CD4-positive, alpha-beta T cell (primary cell): Measurements from ENCODE around the gene PLCB3. TPM values are rescaled to one million over a fixed set of nuclear protein-coding genes. Genes with fewer than 3 reads are reported as not detected.

Experiments used
- ATAC-seq: fragments of 200-7000 bp; cut with Tn5 transposase; one replicate; pipeline ENCODE4 v1.10.0; 2022; ENCODE audit warnings: mild to moderate bottlenecking; ENCODE audit not compliant: poor library complexity
- CTCF ChIA-PET: fragments of 350-600 bp; sonication (Branson Sonifier 250); formaldehyde crosslinking; loops from one replicate; lab custom pipeline; 2021; ENCODE audit warnings: antibody characterized with exemption, inconsistent platforms; lab: Charles Lee
- POLR2A ChIA-PET: fragments of 350-600 bp; sonication (Branson Sonifier 250); formaldehyde crosslinking; loops from one replicate; lab custom pipeline; 2021; ENCODE audit warnings: antibody characterized with exemption, inconsistent platforms; lab: Charles Lee
- DNase-seq, 14 experiments: peaks; one replicate each; pipeline ENCODE4 v3.0.0-alpha.2; 2013 to 2020; ENCODE audit warnings: mixed read lengths in 2 of 14
- H3K27ac ChIP-seq, 2 donors: one replicate each; pipeline versions ENCODE4 v1.5.1 to v1.7.0; 2013; ENCODE audit warnings: low read length in 2 of 2, low read depth in 1 of 2, mild to moderate bottlenecking in 1 of 2
- H3K27me3 ChIP-seq, 2 experiments: 1 replicate in 1 of 2; 2 replicates in 1 of 2; pipeline versions ENCODE4 v1.6.1 to v1.7.0; 2013; ENCODE audit warnings: low read length in 2 of 2, control low read depth in 1 of 2, mild to moderate bottlenecking in 1 of 2, moderate library complexity in 1 of 2; ENCODE audit not compliant: insufficient read depth in 2 of 2, control insufficient read depth in 1 of 2
- H3K36me3 ChIP-seq: one replicate; pipeline ENCODE4 v1.6.1; 2013; ENCODE audit warnings: low read length, control low read depth; ENCODE audit not compliant: insufficient read depth
- H3K4me1 ChIP-seq: one replicate; pipeline ENCODE4 v1.6.1; 2013; ENCODE audit warnings: low read length, control low read depth; ENCODE audit not compliant: insufficient read depth
- H3K4me3 ChIP-seq: one replicate; pipeline ENCODE4 v1.5.1; 2013; ENCODE audit warnings: mild to moderate bottlenecking, low read length, moderate library complexity
- H3K9me3 ChIP-seq, 2 experiments: 1 replicate in 1 of 2; 2 replicates in 1 of 2; pipeline versions ENCODE4 v1.6.1 to v1.7.0; 2013; ENCODE audit warnings: low read length in 2 of 2, mild to moderate bottlenecking in 2 of 2, control low read depth in 1 of 2, moderate library complexity in 1 of 2; ENCODE audit not compliant: control insufficient read depth in 1 of 2, insufficient read depth in 1 of 2
- H3K27ac Mint-ChIP-seq: one replicate; pipeline ENCODE4 v1.8.0; 2020; ENCODE audit warnings: mixed read lengths
- H3K27me3 Mint-ChIP-seq: one replicate; pipeline ENCODE4 v1.8.0; 2021; ENCODE audit warnings: mixed read lengths
- H3K36me3 Mint-ChIP-seq: one replicate; pipeline ENCODE4 v1.8.0; 2021; ENCODE audit warnings: low read depth, mixed read lengths
- H3K4me1 Mint-ChIP-seq: one replicate; pipeline ENCODE4 v1.8.0; 2021; ENCODE audit warnings: low read depth, mixed read lengths
- H3K4me3 Mint-ChIP-seq: one replicate; pipeline ENCODE4 v1.8.0; 2020; ENCODE audit warnings: mild to moderate bottlenecking, mixed read lengths
- H3K9me3 Mint-ChIP-seq: one replicate; pipeline ENCODE4 v1.8.0; 2020; ENCODE audit warnings: mixed read lengths
- CTCF ChIP-seq: fragments of 200-600 bp; IDR thresholded peaks from one replicate; pipeline ENCODE4 v1.8.0; 2022; ENCODE audit warnings: antibody characterized with exemption, mild to moderate bottlenecking
- intact Hi-C, 2 experiments: fragments of 100-400 bp; cut with DNase I in 1 of 2; cut with micrococcal nuclease in 1 of 2; formaldehyde crosslinking; loops; one replicate each; pipeline versions ENCODE4 v1.15.1 to v1.9.0; 2023 to 2025; cut with DNase I, micrococcal nuclease
- total RNA-seq, 174 experiments: library from RNA in 2 of 174; stranded (reverse) in 2 of 174; gene quantifications; one replicate each; pipeline ENCODE4 v1.2.3 and lab custom pipeline; 2021 to 2026

Gene PLCB3
- total RNA-seq, 2 experiments from 2014 or later: 2.5 to 2.7 TPM

GRCh38 chr11:64225608-64226506 is 25.5 kb upstream of the PLCB3 start, which contains the start of the genes NUDT22 and TRPT1:
NUDT22 (plus strand) TSS chr11:64226274; CDS start chr11:64226653, 379 bp downstream.
TRPT1 (minus strand) TSS chr11:64226186; CDS start chr11:64225860, 326 bp downstream.
- intact Hi-C loops: loop anchor here (1.0 to 2.0 kb wide), 4 partner anchors 15 to 40 kb away; partner anchors contain the start of genes FERMT3 (in 2 of the 2), FKBP2 (in 1 of the 2) and STIP1 (in 1 of the 2)
- H3K27ac Mint-ChIP-seq: peak within 1 kb of the TSS; percentile 87

GRCh38 chr11:64226507-64227051 is 24.8 kb upstream of the PLCB3 start:
- H3K36me3 Mint-ChIP-seq: no peaks in the 10 kb centered on the region
- ATAC-seq (peak; percentile 18), DNase-seq (peak in 11 of 14 experiments; percentile 27 to 77 (median 51))
- H3K4me1 Mint-ChIP-seq: peaks cover 42% of the 10 kb centered on the region
- TF ChIP-seq CTCF: no peak
- H3K27me3 ChIP-seq: no peaks in the 10 kb centered on the region
- H3K4me1 ChIP-seq: peaks cover 64% of the 10 kb centered on the region
- no peaks in the 10 kb centered on the region for H3K9me3 Mint-ChIP-seq
- CTCF ChIA-PET: interaction anchor here (0.9 to 3.4 kb wide), 10 partner anchors 10 to 78 kb away, joined by 3 to 15 read pairs (median 4); partner anchors contain the start of genes ESRRA, FERMT3, PLCB3 and PPP1R14B
- H3K4me3 Mint-ChIP-seq: peak overlapping the region; percentile 97
- H3K27ac Mint-ChIP-seq: peak overlapping the region; percentile 80
- H3K36me3 ChIP-seq: peaks cover 20% of the 10 kb centered on the region
- intact Hi-C loops: loop anchor here (1.0 to 2.0 kb wide), 3 partner anchors 14 to 40 kb away; partner anchors contain the start of genes FERMT3 (in 1 of the 2), FKBP2 (in 1 of the 2) and STIP1 (in 1 of the 2)
- no peaks in the 10 kb centered on the region for H3K27me3 Mint-ChIP-seq
- peak overlapping the region; percentile 77 to 87 for H3K27ac ChIP-seq
- POLR2A ChIA-PET: interaction anchor here (1.0 to 6.3 kb wide), 17 partner anchors 9 to 1394 kb away, joined by 3 to 116 read pairs (median 7); partner anchors contain the start of genes BAD, CCDC88B, FERMT3 and FKBP2
- peak overlapping the region; percentile 99 for H3K4me3 ChIP-seq
- no peaks in the 10 kb centered on the region for H3K9me3 ChIP-seq

More at GRCh38 chr11:64225608-64226506, 25.5 kb upstream of the PLCB3 start, which contains the start of the genes NUDT22 and TRPT1:
- Mint-ChIP-seq H3K4me1 (peaks cover 39% of the 10 kb centered on the region), H3K27me3 (no peaks in the 10 kb centered on the region), H3K4me3 (peak within 1 kb of the TSS; percentile 97), H3K36me3 (peaks cover 6% of the 10 kb centered on the region), H3K9me3 (no peaks in the 10 kb centered on the region)
- TF ChIP-seq CTCF: peak; percentile 7
- peaks cover 57% of the 10 kb centered on the region for H3K4me1 ChIP-seq
- ChIA-PET CTCF (interaction anchor here (0.8 to 3.4 kb wide), 9 partner anchors 11 to 79 kb away, joined by 3 to 15 read pairs (median 5); partner anchors contain the start of genes ESRRA, FERMT3, PPP1R14B and STIP1), POLR2A (interaction anchor here (1.0 to 6.3 kb wide), 17 partner anchors 9 to 1394 kb away, joined by 3 to 116 read pairs (median 7); partner anchors contain the start of genes BAD, CCDC88B, FERMT3 and FKBP2)
- ATAC-seq: peak; percentile 67
- peak; percentile 79 to 96 (median 91) for DNase-seq
- H3K9me3 ChIP-seq: no peaks in the 10 kb centered on the region
- peak within 1 kb of the TSS; percentile 99 for H3K4me3 ChIP-seq
- H3K27ac ChIP-seq: peak within 1 kb of the TSS; percentile 77 to 87
- peaks cover 24% of the 10 kb centered on the region for H3K36me3 ChIP-seq
- no peaks in the 10 kb centered on the region for H3K27me3 ChIP-seq
